ENCODE measurements around the gene LMAN1L.

DNA sequence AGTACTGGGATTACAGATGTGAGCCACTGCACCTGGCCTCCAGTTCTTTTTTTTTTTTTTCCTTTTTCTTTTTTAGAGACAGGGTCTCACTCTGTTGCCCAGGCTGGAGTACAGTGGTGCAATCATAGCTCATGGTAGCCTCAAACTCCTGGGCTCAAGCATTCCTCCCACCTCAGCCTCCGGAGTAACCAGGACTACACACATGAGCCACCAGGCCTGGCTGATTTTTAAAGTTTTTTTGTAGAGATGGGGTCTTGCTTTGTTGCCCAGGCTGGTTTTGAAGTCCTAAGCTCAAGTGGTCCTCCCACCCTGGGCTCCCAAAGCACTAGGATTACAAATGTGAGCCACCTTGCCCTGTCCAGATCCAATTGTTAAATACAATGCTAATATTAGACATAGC is 43.9 kb downstream of the LMAN1L start:
- TF ChIP-seq CTCF (IDR thresholded peaks at IDR 0.05; ENCODE audit: low read length) (no peak), EZH2 (optimal IDR thresholded peaks at IDR 0.05; ENCODE audit: low read depth, low read length) (no peak)
